Liver (tissue), 9 donors: ENCODE results near the gene ISX. TPM values are rescaled to one million over a fixed set of nuclear protein-coding genes. Genes with fewer than 3 reads are reported as not detected.

Experiments used
- DNase-seq: peaks from one replicate; pipeline ENCODE4 v3.0.0-alpha.2; 2017; ENCODE audit warnings: low spot score
- H3K27ac ChIP-seq, 2 donors: one replicate each; pipeline ENCODE4 v1.7.0; 2013; ENCODE audit warnings: inconsistent platforms in 2 of 2, low read length in 2 of 2, control low read depth in 1 of 2, low read depth in 1 of 2, mild to moderate bottlenecking in 1 of 2
- H3K27me3 ChIP-seq, 4 donors: one replicate each; pipeline versions ENCODE4 v1.6.1 to v1.7.0; 2013; ENCODE audit warnings: low read length in 3 of 4, inconsistent platforms in 1 of 4, mild to moderate bottlenecking in 1 of 4, moderate library complexity in 1 of 4; ENCODE audit not compliant: control insufficient read depth in 4 of 4, insufficient read depth in 4 of 4
- H3K36me3 ChIP-seq, 4 donors: one replicate each; pipeline versions ENCODE4 v1.6.1 to v1.7.0; 2013; ENCODE audit warnings: low read length in 3 of 4, mild to moderate bottlenecking in 3 of 4, low read depth in 1 of 4, moderate library complexity in 1 of 4; ENCODE audit not compliant: control insufficient read depth in 4 of 4, insufficient read depth in 3 of 4
- H3K4me1 ChIP-seq, 4 donors: one replicate each; pipeline versions ENCODE4 v1.6.1 to v1.7.0; 2013; ENCODE audit warnings: low read length in 3 of 4, mild to moderate bottlenecking in 3 of 4, moderate library complexity in 1 of 4; ENCODE audit not compliant: control insufficient read depth in 4 of 4, insufficient read depth in 4 of 4
- H3K4me3 ChIP-seq, 3 donors: one replicate each; pipeline versions ENCODE4 v1.6.1 to v1.7.0; 2013; ENCODE audit warnings: low read length in 3 of 3, control low read depth in 1 of 3, low read depth in 1 of 3, mild to moderate bottlenecking in 1 of 3
- H3K9ac ChIP-seq, 2 donors: one replicate each; pipeline ENCODE4 v1.7.0; 2013; ENCODE audit warnings: low read length in 2 of 2, mild to moderate bottlenecking in 2 of 2, moderate library complexity in 2 of 2, control low read depth in 1 of 2, low read depth in 1 of 2
- H3K9me3 ChIP-seq, 4 donors: one replicate each; pipeline versions ENCODE4 v1.6.1 to v1.7.0; 2013; ENCODE audit warnings: low read length in 3 of 4; ENCODE audit not compliant: control insufficient read depth in 4 of 4
- EGR1 ChIP-seq, 2 donors: IDR thresholded peaks; 2 replicates each; pipeline ENCODE4 v1.6.1; 2016 to 2018; ENCODE audit warnings: antibody characterized with exemption in 2 of 2, low read depth in 2 of 2
- FOXA1 ChIP-seq: IDR thresholded peaks from 2 replicates; pipeline ENCODE4 v1.6.1; 2016; ENCODE audit warnings: antibody characterized with exemption
- FOXA2 ChIP-seq: IDR thresholded peaks from 2 replicates; pipeline ENCODE4 v1.6.1; 2016; ENCODE audit warnings: antibody characterized with exemption
- GABPA ChIP-seq, 2 donors: IDR thresholded peaks in 1 of 2; conservative IDR thresholded peaks in 1 of 2; 2 replicates each; pipeline ENCODE4 v1.6.1; 2016; ENCODE audit warnings: antibody characterized with exemption in 2 of 2, mild to moderate bottlenecking in 1 of 2, moderate library complexity in 1 of 2
- HNF4A ChIP-seq, 2 donors: conservative IDR thresholded peaks; 2 replicates each; pipeline ENCODE4 v1.6.1; 2016; ENCODE audit warnings: antibody characterized with exemption in 2 of 2, mild to moderate bottlenecking in 2 of 2
- HNF4G ChIP-seq: IDR thresholded peaks from 2 replicates; pipeline ENCODE4 v1.6.1; 2016; ENCODE audit warnings: antibody characterized with exemption
- JUND ChIP-seq, 2 donors: IDR thresholded peaks; 2 replicates each; pipeline ENCODE4 v1.6.1; 2016; ENCODE audit warnings: antibody characterized with exemption in 2 of 2
- NR2F2 ChIP-seq: IDR thresholded peaks from 2 replicates; pipeline ENCODE4 v1.6.1; 2016; ENCODE audit warnings: antibody characterized with exemption
- RAD21 ChIP-seq, 2 donors: IDR thresholded peaks; 2 replicates each; pipeline ENCODE4 v1.6.1; 2016; ENCODE audit warnings: antibody characterized with exemption in 2 of 2, mild to moderate bottlenecking in 2 of 2
- REST ChIP-seq: IDR thresholded peaks from 2 replicates; pipeline ENCODE4 v1.6.1; 2016; ENCODE audit warnings: antibody characterized with exemption, mild to moderate bottlenecking
- RXRA ChIP-seq, 2 donors: IDR thresholded peaks; 2 replicates each; pipeline ENCODE4 v1.6.1; 2017 to 2018; ENCODE audit warnings: antibody characterized with exemption in 2 of 2, mild to moderate bottlenecking in 1 of 2
- SP1 ChIP-seq: IDR thresholded peaks from 2 replicates; pipeline ENCODE4 v1.6.1; 2018; ENCODE audit warnings: antibody characterized with exemption, mild to moderate bottlenecking
- TAF1 ChIP-seq: conservative IDR thresholded peaks from 2 replicates; pipeline ENCODE4 v1.6.1; 2016; ENCODE audit warnings: antibody characterized with exemption, mild to moderate bottlenecking
- YY1 ChIP-seq: IDR thresholded peaks from 2 replicates; pipeline ENCODE4 v1.6.1; 2016; ENCODE audit warnings: antibody characterized with exemption, mild to moderate bottlenecking
- ZBTB33 ChIP-seq: IDR thresholded peaks from 2 replicates; pipeline ENCODE4 v1.6.1; 2016; ENCODE audit warnings: antibody characterized with exemption
- WGBS: extraction: QIAGEN DNeasy Blood & Tissue Kit; methylation state at CpG from one replicate; pipeline ENCODE4 v1.1.7; 2013; 5-methylcytosine and 5-hydroxymethylcytosine counted together
- polyA plus RNA-seq, 2 donors: library from polyadenylated mRNA; stranded (reverse) in 1 of 2; unstranded in 1 of 2; fragments of 200-250 nt in 1 of 2; fragments of >200 nt in 1 of 2; fragmentation: Nextera tagmentation in 1 of 2; extraction: Ambion mirVana in 1 of 2; gene quantifications; one replicate each; pipeline versions ENCODE4 v1.2.1 to v1.2.3, GENCODE V29; 2013 to 2015
- total RNA-seq, 2 donors: library from RNA; depleted of rRNA; stranded (reverse); fragments of >200 nt; gene quantifications; one replicate each; pipeline ENCODE4 v1.2.3, GENCODE V29; 2014
- TF ChIP-seq, protein P1 (sequence below): fragments of 150-350 bp; IDR thresholded peaks from 2 replicates; pipeline ENCODE4 v1.5.1; 2017; ENCODE audit warnings: improper control_type of control experiment, low read depth, low read length; ENCODE audit not compliant: missing input control
- TF ChIP-seq, protein P2 (sequence below): IDR thresholded peaks from 2 replicates; pipeline ENCODE4 v1.6.1; 2016; ENCODE audit warnings: antibody characterized with exemption
- TF ChIP-seq, protein P3 (sequence below): IDR thresholded peaks from 2 replicates; pipeline ENCODE4 v1.6.1; 2016; ENCODE audit warnings: antibody characterized with exemption
- donor health status: healthy.
- donor health status: healthy.
- donor health status: healthy.
- donor health status: healthy.
- donor health status: healthy.

Gene ISX
- total and polyA plus RNA-seq, 4 donors, result 0.03 to 2.7 TPM; not detected in 2

DNA sequence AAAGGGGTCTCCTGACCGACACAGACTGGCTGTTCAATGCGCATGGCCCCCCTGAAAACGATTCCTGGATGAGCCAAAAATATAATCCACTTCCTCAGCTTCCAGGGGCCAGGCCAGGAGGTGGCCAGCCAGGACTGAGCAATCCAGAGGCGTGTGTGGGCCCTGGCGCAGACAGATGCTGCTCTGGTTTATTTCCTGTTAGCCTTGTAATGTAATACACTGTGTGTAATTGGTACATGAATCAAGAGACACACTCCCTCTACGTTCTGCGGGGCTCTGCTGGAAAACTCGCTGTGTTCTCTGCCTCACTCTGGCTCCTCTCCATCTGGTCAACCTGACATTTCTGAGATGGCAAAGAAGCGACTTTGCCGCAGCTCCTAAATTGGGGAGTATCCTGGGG, 26.3 kb upstream of the ISX start:
- Histone ChIP-seq H3K4me1 (no peaks in the 10 kb centered on the region), H3K36me3 (no peaks in the 10 kb centered on the region), H3K9ac (no peak overlapping the region), H3K27me3 (no peaks in the 10 kb centered on the region), H3K9me3 (no peaks in the 10 kb centered on the region), H3K4me3 (no peak overlapping the region), H3K27ac (no peak overlapping the region)
- no peak for DNase-seq
- 79% methylated on average over 10 of the region's 10 CpGs for WGBS
- TF ChIP-seq, protein P1, sequence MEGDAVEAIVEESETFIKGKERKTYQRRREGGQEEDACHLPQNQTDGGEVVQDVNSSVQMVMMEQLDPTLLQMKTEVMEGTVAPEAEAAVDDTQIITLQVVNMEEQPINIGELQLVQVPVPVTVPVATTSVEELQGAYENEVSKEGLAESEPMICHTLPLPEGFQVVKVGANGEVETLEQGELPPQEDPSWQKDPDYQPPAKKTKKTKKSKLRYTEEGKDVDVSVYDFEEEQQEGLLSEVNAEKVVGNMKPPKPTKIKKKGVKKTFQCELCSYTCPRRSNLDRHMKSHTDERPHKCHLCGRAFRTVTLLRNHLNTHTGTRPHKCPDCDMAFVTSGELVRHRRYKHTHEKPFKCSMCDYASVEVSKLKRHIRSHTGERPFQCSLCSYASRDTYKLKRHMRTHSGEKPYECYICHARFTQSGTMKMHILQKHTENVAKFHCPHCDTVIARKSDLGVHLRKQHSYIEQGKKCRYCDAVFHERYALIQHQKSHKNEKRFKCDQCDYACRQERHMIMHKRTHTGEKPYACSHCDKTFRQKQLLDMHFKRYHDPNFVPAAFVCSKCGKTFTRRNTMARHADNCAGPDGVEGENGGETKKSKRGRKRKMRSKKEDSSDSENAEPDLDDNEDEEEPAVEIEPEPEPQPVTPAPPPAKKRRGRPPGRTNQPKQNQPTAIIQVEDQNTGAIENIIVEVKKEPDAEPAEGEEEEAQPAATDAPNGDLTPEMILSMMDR, result no peak
- TF ChIP-seq YY1 (no peak), FOXA2 (no peak), SP1 (no peak), HNF4G (no peak), GABPA (IDR thresholded peaks at IDR 0.05 in 1 of 2, conservative IDR thresholded peaks at IDR 0.05 in 1 of 2) (no peak), EGR1 (IDR thresholded peaks at IDR 0.05; ENCODE audit: low read depth in 2 of 2) (no peak), FOXA1 (no peak), HNF4A (conservative IDR thresholded peaks at IDR 0.05) (no peak), NR2F2 (no peak), RXRA (IDR thresholded peaks at IDR 0.05) (no peak), ZBTB33 (no peak), TAF1 (no peak)
- TF ChIP-seq, protein P2, sequence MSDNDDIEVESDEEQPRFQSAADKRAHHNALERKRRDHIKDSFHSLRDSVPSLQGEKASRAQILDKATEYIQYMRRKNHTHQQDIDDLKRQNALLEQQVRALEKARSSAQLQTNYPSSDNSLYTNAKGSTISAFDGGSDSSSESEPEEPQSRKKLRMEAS, result no peak

DNA sequence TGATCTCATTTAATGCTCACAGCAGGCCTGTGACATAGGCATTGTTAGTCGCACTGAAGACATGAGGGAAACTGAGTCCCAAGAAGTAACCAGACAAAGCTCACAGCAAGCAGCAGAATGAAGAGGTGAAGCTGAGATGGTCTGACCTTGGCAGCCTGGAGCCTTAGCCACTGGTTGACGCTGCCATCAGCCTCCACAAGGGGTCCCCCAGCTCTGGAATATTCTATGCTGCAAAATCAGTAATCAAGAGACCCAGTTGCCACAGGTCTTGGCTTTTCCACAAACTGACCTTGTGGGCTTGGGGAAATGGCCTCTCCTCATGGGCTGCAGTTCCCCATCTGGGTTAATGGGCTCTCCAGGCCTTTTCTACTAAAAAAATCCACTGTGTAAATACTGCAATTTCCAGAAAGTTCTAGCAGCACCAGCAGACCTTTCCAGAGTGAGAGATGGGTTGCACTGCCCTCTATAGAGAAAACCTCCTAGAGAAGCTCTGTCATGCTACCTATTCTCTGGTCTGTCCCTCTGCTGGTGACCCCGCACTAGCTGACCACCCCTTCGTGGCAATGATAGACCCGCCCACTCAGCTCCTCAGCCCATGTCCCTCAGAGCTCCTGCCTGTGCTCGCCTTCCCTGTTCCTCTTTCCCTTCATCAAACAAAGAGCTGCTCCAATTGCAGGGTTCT, 22.6 kb upstream of the ISX start:
- H3K4me1 ChIP-seq, result no peaks in the 10 kb centered on the region
- no peak overlapping the region for H3K4me3 ChIP-seq
- no peak for DNase-seq
- no peak overlapping the region for H3K27ac ChIP-seq
- H3K27me3 ChIP-seq, result peaks cover 4 to 10% (median 6%) of the 10 kb centered on the region in 4 donors
- H3K9me3 ChIP-seq, result peaks cover 0 to 7% (median 0%) of the 10 kb centered on the region in 4 donors
- no peak overlapping the region for H3K9ac ChIP-seq
- no peaks in the 10 kb centered on the region for H3K36me3 ChIP-seq
- 79% methylated on average over 6 of the region's 6 CpGs for WGBS
- TF ChIP-seq REST, result no peak
- TF ChIP-seq YY1, result no peak
- no peak for TF ChIP-seq HNF4A (conservative IDR thresholded peaks at IDR 0.05)
- no peak for TF ChIP-seq FOXA1
- no peak for TF ChIP-seq JUND (IDR thresholded peaks at IDR 0.05)
- TF ChIP-seq, protein P1, result no peak
- TF ChIP-seq ZBTB33, result no peak
- TF ChIP-seq RXRA (IDR thresholded peaks at IDR 0.05), result no peak
- TF ChIP-seq FOXA2, result no peak
- TF ChIP-seq HNF4G, result no peak
- TF ChIP-seq, protein P3, sequence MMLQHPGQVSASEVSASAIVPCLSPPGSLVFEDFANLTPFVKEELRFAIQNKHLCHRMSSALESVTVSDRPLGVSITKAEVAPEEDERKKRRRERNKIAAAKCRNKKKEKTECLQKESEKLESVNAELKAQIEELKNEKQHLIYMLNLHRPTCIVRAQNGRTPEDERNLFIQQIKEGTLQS, result no peak
- no peak for TF ChIP-seq RAD21 (IDR thresholded peaks at IDR 0.05)
- TF ChIP-seq, protein P2, result no peak
- no peak for TF ChIP-seq GABPA (IDR thresholded peaks at IDR 0.05 in 1 of 2, conservative IDR thresholded peaks at IDR 0.05 in 1 of 2)
- no peak for TF ChIP-seq NR2F2
- TF ChIP-seq EGR1 (IDR thresholded peaks at IDR 0.05; ENCODE audit: low read depth in 2 of 2), result no peak
- TF ChIP-seq SP1, result no peak
